GM18505 (cell line): ENCODE results near the gene GHSR.

Source experiments
- ATAC-seq: cut with Tn5 transposase; IDR thresholded peaks from one replicate; pipeline ENCODE4 v1.9.1; 2021; ENCODE audit not compliant: unreplicated experiment
- POLR2A ChIP-seq: IDR thresholded peaks from 4 replicates; pipeline ENCODE4 v1.6.1; 2011; ENCODE audit warnings: borderline replicate concordance; ENCODE audit not compliant: insufficient read depth, insufficient read length; ENCODE audit errors: extremely low read depth

The GHSR gene

GRCh38 chr3:172405914-172406313, 42.3 kb downstream of the GHSR start:
- TF ChIP-seq POLR2A: no peak
- ATAC-seq: no peak

- no peak for TF ChIP-seq POLR2A
- ATAC-seq: no peak
Measured at GRCh38 chr3:172404237-172404962, 43.9 kb downstream of the GHSR start.

GRCh38 chr3:172402892-172403643, 45.2 kb downstream of the GHSR start:
- TF ChIP-seq POLR2A: no peak
- no peak for ATAC-seq

GRCh38 chr3:172402090-172402489, 46.2 kb downstream of the GHSR start:
- TF ChIP-seq POLR2A: no peak
- no peak for ATAC-seq

GRCh38 chr3:172398484-172398883, 49.8 kb downstream of the GHSR start:
- TF ChIP-seq POLR2A: no peak
- no peak for ATAC-seq

- ATAC-seq: no peak
- no peak for TF ChIP-seq POLR2A
Measured at GRCh38 chr3:172397716-172398405, 50.4 kb downstream of the GHSR start.

GRCh38 chr3:172396400-172396799, 51.9 kb downstream of the GHSR start:
- no peak for ATAC-seq
- no peak for TF ChIP-seq POLR2A

GRCh38 chr3:172394692-172395091, 53.6 kb downstream of the GHSR start:
- TF ChIP-seq POLR2A: no peak
- no peak for ATAC-seq
